Neural progenitor cell (in vitro differentiated cells): Measurements from ENCODE around the gene DENND2A. TPM values are rescaled to one million over a fixed set of nuclear protein-coding genes. Genes with fewer than 3 reads are reported as not detected.

Experiments used
- DNase-seq: peaks from one replicate; pipeline ENCODE4 v3.0.0-alpha.2; 2016; ENCODE audit warnings: low spot score
- H2AFZ ChIP-seq: fragments of 200-600 bp; sonication (generic); replicated peaks from 2 replicates; pipeline ENCODE4 v1.6.1; 2016; ENCODE audit warnings: antibody characterized with exemption
- H3F3A ChIP-seq: fragments of 200-600 bp; sonication (generic); 2 replicates; pipeline ENCODE4 v1.6.1; 2016; ENCODE audit warnings: antibody characterized with exemption, low read depth
- H3K27ac ChIP-seq: fragments of 200-600 bp; sonication (generic); 2 replicates; pipeline ENCODE4 v1.5.1; 2016; ENCODE audit warnings: mild to moderate bottlenecking
- H3K27me3 ChIP-seq: fragments of 200-600 bp; sonication (generic); 2 replicates; pipeline ENCODE4 v1.6.1; 2016; ENCODE audit warnings: mild to moderate bottlenecking, moderate library complexity
- H3K36me3 ChIP-seq: fragments of 200-600 bp; sonication (generic); 2 replicates; pipeline ENCODE4 v1.5.1; 2016
- H3K4me1 ChIP-seq: fragments of 200-600 bp; sonication (generic); 2 replicates; pipeline ENCODE4 v1.6.1; 2016; ENCODE audit warnings: mixed run types
- H3K4me2 ChIP-seq: fragments of 200-600 bp; sonication (generic); 2 replicates; pipeline ENCODE4 v1.6.1; 2016
- H3K4me3 ChIP-seq: fragments of 200-600 bp; sonication (generic); 2 replicates; pipeline ENCODE4 v1.5.1; 2016
- H3K79me2 ChIP-seq: fragments of 200-600 bp; sonication (generic); 2 replicates; pipeline ENCODE4 v1.6.1; 2016; ENCODE audit warnings: low read depth
- H3K9ac ChIP-seq: fragments of 200-600 bp; sonication (generic); 2 replicates; pipeline ENCODE4 v1.6.1; 2016
- H3K9me3 ChIP-seq: fragments of 200-600 bp; sonication (generic); 2 replicates; pipeline ENCODE4 v1.5.1; 2016; ENCODE audit warnings: low read depth
- H4K20me1 ChIP-seq: fragments of 200-600 bp; sonication (generic); 2 replicates; pipeline ENCODE4 v1.6.1; 2016; ENCODE audit warnings: low read depth
- H3K27ac Mint-ChIP-seq: 3 replicates; pipeline ENCODE4 v1.8.0; 2021; ENCODE audit warnings: mixed read lengths
- H3K27me3 Mint-ChIP-seq: 2 replicates; pipeline ENCODE4 v1.8.0; 2022; ENCODE audit warnings: low read depth, mild to moderate bottlenecking, inconsistent platforms, moderate library complexity, mixed read lengths; ENCODE audit not compliant: insufficient read depth
- H3K36me3 Mint-ChIP-seq: 3 replicates; pipeline ENCODE4 v1.8.0; 2021; ENCODE audit warnings: mixed read lengths
- H3K4me1 Mint-ChIP-seq: 3 replicates; pipeline ENCODE4 v1.8.0; 2021; ENCODE audit warnings: mixed read lengths
- H3K4me3 Mint-ChIP-seq: 3 replicates; pipeline ENCODE4 v1.8.0; 2021; ENCODE audit warnings: mild to moderate bottlenecking, moderate library complexity, mixed read lengths
- H3K9me3 Mint-ChIP-seq: 3 replicates; pipeline ENCODE4 v1.8.0; 2020; ENCODE audit warnings: mixed read lengths
- CTCF ChIP-seq: fragments of 200-600 bp; sonication (generic); IDR thresholded peaks from 2 replicates; pipeline ENCODE4 v1.5.1; 2017; ENCODE audit warnings: antibody characterized with exemption, mild to moderate bottlenecking
- EZH2 ChIP-seq: fragments of 200-600 bp; sonication (generic); IDR thresholded peaks from 2 replicates; pipeline ENCODE4 v1.6.1; 2017; ENCODE audit warnings: antibody characterized with exemption, mild to moderate bottlenecking, moderate library complexity
- EZH2phosphoT487 ChIP-seq: fragments of 200-600 bp; sonication (generic); IDR thresholded peaks from 2 replicates; pipeline ENCODE4 v1.6.1; 2017; ENCODE audit warnings: antibody characterized with exemption
- total RNA-seq: library from RNA; depleted of rRNA; stranded (reverse); fragments of >200 nt; gene quantifications from 2 replicates; pipeline ENCODE4 v1.2.3, GENCODE V29; 2015; ENCODE audit warnings: low replicate concordance

Gene DENND2A
- total RNA-seq, 1 donor from 2014 or later: 27.0 TPM

DNA sequence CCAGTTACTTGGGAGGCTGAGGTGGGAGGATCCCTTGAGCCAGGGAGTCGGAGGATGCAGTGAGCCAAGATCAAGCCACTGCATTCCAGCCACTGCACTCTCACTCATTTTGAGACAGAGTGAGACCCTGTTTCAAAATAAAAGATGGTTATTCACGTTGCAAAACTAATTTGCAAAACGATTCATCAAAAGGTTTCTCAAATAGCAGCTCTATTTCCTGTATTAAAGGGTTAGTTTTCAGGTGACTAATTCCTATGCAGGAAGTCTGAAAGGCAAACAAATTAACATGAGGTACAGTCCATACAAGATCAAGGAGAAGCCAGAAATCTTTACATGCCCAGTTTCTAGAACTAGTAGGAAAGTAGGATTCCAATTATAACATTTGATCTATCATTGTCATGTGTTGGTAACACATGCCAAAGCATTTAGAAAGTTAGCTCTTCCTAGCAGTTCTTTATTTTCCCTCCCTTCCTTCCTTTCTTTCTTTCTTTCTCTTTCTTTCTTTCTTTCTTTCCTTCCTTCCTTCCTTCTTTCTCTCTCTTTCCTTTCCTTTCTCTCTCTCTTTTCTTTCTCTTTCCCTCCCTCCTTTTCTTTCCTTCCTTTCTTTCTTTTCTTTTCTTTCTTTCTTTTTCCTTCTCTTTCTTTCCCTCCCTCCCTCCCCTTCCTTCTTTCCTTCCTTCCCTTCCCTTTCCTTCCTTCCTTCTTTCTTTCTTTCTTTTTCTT, 49.3 kb downstream of the DENND2A start:
- no peaks in the 10 kb centered on the region for H3K36me3 ChIP-seq
- H3K27me3 ChIP-seq: no peaks in the 10 kb centered on the region
- H3K9ac ChIP-seq: no peak overlapping the region
- H3K27ac ChIP-seq: no peak overlapping the region
- H3K27ac Mint-ChIP-seq: no peak overlapping the region
- no peaks in the 10 kb centered on the region for H3K9me3 ChIP-seq
- no peaks in the 10 kb centered on the region for H3K9me3 Mint-ChIP-seq
- no peaks in the 10 kb centered on the region for H3F3A ChIP-seq
- no peak overlapping the region for H2AFZ ChIP-seq
- no peak overlapping the region for H3K4me3 Mint-ChIP-seq
- no peaks in the 10 kb centered on the region for H3K79me2 ChIP-seq
- no peak for DNase-seq
- H3K4me1 ChIP-seq: no peaks in the 10 kb centered on the region
- H3K4me1 Mint-ChIP-seq: no peaks in the 10 kb centered on the region
- H3K27me3 Mint-ChIP-seq: peaks cover 4% of the 10 kb centered on the region
- peaks cover 21% of the 10 kb centered on the region for H3K36me3 Mint-ChIP-seq
- no peak overlapping the region for H3K4me2 ChIP-seq
- TF ChIP-seq EZH2 (no peak), EZH2phosphoT487 (no peak), CTCF (no peak)
- H4K20me1 ChIP-seq: no peaks in the 10 kb centered on the region
- no peak overlapping the region for H3K4me3 ChIP-seq

GRCh38 chr7:140587243-140587642, 53.4 kb downstream of the DENND2A start:
- Mint-ChIP-seq H3K4me3 (no peak overlapping the region), H3K27ac (no peak overlapping the region), H3K27me3 (no peaks in the 10 kb centered on the region), H3K4me1 (no peaks in the 10 kb centered on the region), H3K36me3 (peaks cover 28% of the 10 kb centered on the region), H3K9me3 (no peaks in the 10 kb centered on the region)
- no peak overlapping the region for H3K4me3 ChIP-seq
- no peaks in the 10 kb centered on the region for H3F3A ChIP-seq
- no peaks in the 10 kb centered on the region for H3K27me3 ChIP-seq
- no peaks in the 10 kb centered on the region for H3K9me3 ChIP-seq
- no peak overlapping the region for H3K4me2 ChIP-seq
- TF ChIP-seq EZH2 (no peak), CTCF (no peak), EZH2phosphoT487 (no peak)
- H2AFZ ChIP-seq: no peak overlapping the region
- no peaks in the 10 kb centered on the region for H3K36me3 ChIP-seq
- H3K9ac ChIP-seq: no peak overlapping the region
- DNase-seq: no peak
- H3K4me1 ChIP-seq: no peaks in the 10 kb centered on the region
- no peaks in the 10 kb centered on the region for H4K20me1 ChIP-seq
- no peak overlapping the region for H3K27ac ChIP-seq
- H3K79me2 ChIP-seq: no peaks in the 10 kb centered on the region

DNA sequence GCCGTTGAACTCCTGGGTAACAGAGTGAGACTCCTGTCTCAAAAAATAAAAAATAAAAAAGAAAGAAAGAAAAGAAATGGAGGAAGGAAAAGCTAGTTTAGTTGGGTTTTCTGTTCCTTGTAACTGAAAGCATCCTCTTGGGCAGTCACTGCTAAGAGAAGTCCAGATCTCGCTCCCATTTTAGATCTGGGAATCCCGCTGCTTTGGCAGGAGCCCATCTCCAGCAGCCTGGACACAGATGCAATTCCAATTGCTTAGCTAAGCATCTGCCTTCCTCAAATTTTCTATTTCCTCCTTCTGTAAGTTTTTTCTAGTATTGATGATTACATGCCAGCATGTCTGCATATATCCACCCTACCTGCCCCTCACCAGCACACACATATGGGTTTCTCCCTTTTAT, 54.1 kb downstream of the DENND2A start:
- no peak for DNase-seq
- no peak overlapping the region for H3K27ac ChIP-seq
- Mint-ChIP-seq H3K27ac (no peak overlapping the region), H3K9me3 (no peaks in the 10 kb centered on the region), H3K27me3 (no peaks in the 10 kb centered on the region), H3K36me3 (peaks cover 29% of the 10 kb centered on the region), H3K4me3 (no peak overlapping the region), H3K4me1 (no peaks in the 10 kb centered on the region)
- H3K79me2 ChIP-seq: no peaks in the 10 kb centered on the region
- H3K9me3 ChIP-seq: no peaks in the 10 kb centered on the region
- no peaks in the 10 kb centered on the region for H3K4me1 ChIP-seq
- H3K4me2 ChIP-seq: no peak overlapping the region
- H3K36me3 ChIP-seq: no peaks in the 10 kb centered on the region
- H3F3A ChIP-seq: no peaks in the 10 kb centered on the region
- no peak overlapping the region for H3K9ac ChIP-seq
- TF ChIP-seq EZH2phosphoT487 (no peak), CTCF (no peak), EZH2 (no peak)
- H3K4me3 ChIP-seq: no peak overlapping the region
- no peaks in the 10 kb centered on the region for H3K27me3 ChIP-seq
- H2AFZ ChIP-seq: no peak overlapping the region
- no peaks in the 10 kb centered on the region for H4K20me1 ChIP-seq
